Kidney epithelial cell (primary cell): ENCODE results near the gene PCDHA6. TPM values are rescaled to one million over a fixed set of nuclear protein-coding genes. Genes with fewer than 3 reads are reported as not detected.
"Not testable (repeated sequence)": the region's sequence is repeated elsewhere in the genome, so short reads cannot be mapped to it uniquely, and the experiment has no call there.

Source experiments
- DNase-seq: peaks from one replicate; pipeline ENCODE4 v3.0.0-alpha.2; 2010; ENCODE audit warnings: low read depth
- H3K27me3 ChIP-seq: 2 replicates; pipeline ENCODE4 v1.6.0; 2011; ENCODE audit warnings: low read length; ENCODE audit not compliant: control insufficient read depth, insufficient read depth
- H3K36me3 ChIP-seq: 2 replicates; pipeline ENCODE4 v1.5.1; 2011; ENCODE audit warnings: low read length; ENCODE audit not compliant: control insufficient read depth, insufficient read depth
- H3K4me3 ChIP-seq: 2 replicates; pipeline ENCODE4 v1.5.1; 2011; ENCODE audit warnings: low read depth, mild to moderate bottlenecking, control low read depth, low read length
- CTCF ChIP-seq: IDR thresholded peaks from 2 replicates; pipeline ENCODE4 v1.5.1; 2011; ENCODE audit warnings: mild to moderate bottlenecking, moderate library complexity, low read length, control low read depth, inconsistent platforms; ENCODE audit not compliant: insufficient read depth, poor library complexity, severe bottlenecking
- total RNA-seq: library from RNA; depleted of rRNA; stranded (reverse); fragments of >200 nt; gene quantifications from 2 replicates; pipeline ENCODE4 v1.2.3, GENCODE V29; 2015

PCDHA6 gene
- total RNA-seq, 1 donor from 2014 or later = 0.21 TPM

GRCh38 chr5:140802781-140803271 lies 24.9 kb upstream of the PCDHA6 start:
- TF ChIP-seq CTCF = no peak
- DNase-seq = no peak
- Histone ChIP-seq H3K36me3 (no peaks in the 10 kb centered on the region), H3K4me3 (no peak overlapping the region), H3K27me3 (no peaks in the 10 kb centered on the region)

GRCh38 chr5:140806834-140807775 lies 20.7 kb upstream of the PCDHA6 start, which contains the start of gene PCDHA4:
PCDHA4 (plus strand) TSS chr5:140807068.
- Histone ChIP-seq H3K36me3 (no peaks in the 10 kb centered on the region), H3K4me3 (peak within 1 kb of the TSS; percentile 11), H3K27me3 (no peaks in the 10 kb centered on the region)
- no peak for DNase-seq
- TF ChIP-seq CTCF = peak; percentile 24

- DNase-seq, H3K4me3 ChIP-seq: not testable (repeated sequence)
These were observed 19.4 kb upstream of the PCDHA6 start for GRCh38 chr5:140808241-140808888.

GRCh38 chr5:140808889-140809291 lies 18.9 kb upstream of the PCDHA6 start:
- H3K4me3 ChIP-seq = no peak overlapping the region
- no peak for DNase-seq
- H3K36me3 ChIP-seq = no peaks in the 10 kb centered on the region
- H3K27me3 ChIP-seq = no peaks in the 10 kb centered on the region
- TF ChIP-seq CTCF = no peak

More at GRCh38 chr5:140808241-140808888, 19.4 kb upstream of the PCDHA6 start:
- not testable (repeated sequence) for H3K27me3 ChIP-seq, H3K36me3 ChIP-seq

- H3K36me3 ChIP-seq = no peaks in the 10 kb centered on the region
- no peaks in the 10 kb centered on the region for H3K27me3 ChIP-seq
- DNase-seq = no peak
- H3K4me3 ChIP-seq = no peak within 1 kb of the TSS
- TF ChIP-seq CTCF = peak; percentile 36
These were observed 6.1 kb upstream of the PCDHA6 start, which contains the start of gene PCDHA5 for GRCh38 chr5:140821375-140822280. PCDHA5 (plus strand) TSS chr5:140821613.
